IPS DF 19.7 (cell line): ENCODE data around the gene STXBP5.

Experiments used
- DNase-seq: peaks from one replicate; pipeline ENCODE4 v3.0.0-alpha.2; 2013; ENCODE audit warnings: low read depth, low spot score

STXBP5 gene

GRCh38 chr6:147297663-147298316 lies 93.6 kb downstream of the STXBP5 start:
- DNase-seq: no peak

GRCh38 chr6:147298461-147298860 lies 94.2 kb downstream of the STXBP5 start:
- DNase-seq: no peak

GRCh38 chr6:147299035-147299434 lies 94.8 kb downstream of the STXBP5 start:
- no peak for DNase-seq

GRCh38 chr6:147301070-147301469 lies 96.9 kb downstream of the STXBP5 start:
- no peak for DNase-seq

GRCh38 chr6:147304016-147304415 lies 99.8 kb downstream of the STXBP5 start:
- DNase-seq: no peak

GRCh38 chr6:147310521-147310920 lies 106.3 kb downstream of the STXBP5 start:
- DNase-seq: no peak

GRCh38 chr6:147311218-147311617 lies 107.0 kb downstream of the STXBP5 start:
- DNase-seq: no peak

GRCh38 chr6:147321260-147321659 lies 117.0 kb downstream of the STXBP5 start:
- DNase-seq: no peak

- no peak for DNase-seq
These were observed 118.3 kb downstream of the STXBP5 start for GRCh38 chr6:147322299-147323162.

- no peak for DNase-seq
These were observed 121.3 kb downstream of the STXBP5 start for GRCh38 chr6:147325557-147325956.

GRCh38 chr6:147331401-147331800 lies 127.2 kb downstream of the STXBP5 start:
- no peak for DNase-seq

GRCh38 chr6:147337921-147338320 lies 133.7 kb downstream of the STXBP5 start:
- DNase-seq: no peak

GRCh38 chr6:147341486-147341885 lies 137.3 kb downstream of the STXBP5 start:
- no peak for DNase-seq

GRCh38 chr6:147345902-147346301 lies 141.7 kb downstream of the STXBP5 start:
- no peak for DNase-seq

- DNase-seq: no peak
These were observed 143.1 kb downstream of the STXBP5 start for GRCh38 chr6:147347179-147347881.

- no peak for DNase-seq
These were observed 143.8 kb downstream of the STXBP5 start for GRCh38 chr6:147347882-147348575.

- no peak for DNase-seq
These were observed 157.2 kb downstream of the STXBP5 start for GRCh38 chr6:147361311-147361981.

- DNase-seq: no peak
These were observed 162.1 kb downstream of the STXBP5 start for GRCh38 chr6:147366290-147366689.

GRCh38 chr6:147371325-147371724 lies 167.1 kb downstream of the STXBP5 start:
- no peak for DNase-seq

- DNase-seq: no peak
These were observed 168.6 kb downstream of the STXBP5 start for GRCh38 chr6:147372806-147373205.

- no peak for DNase-seq
These were observed 174.6 kb downstream of the STXBP5 start for GRCh38 chr6:147378819-147379218.
